CD14-positive monocyte (primary cell): ENCODE data around the gene TRAPPC1. TPM values are rescaled to one million over a fixed set of nuclear protein-coding genes. Genes with fewer than 3 reads are reported as not detected.
A peak's percentile ranks its signal among the peaks of the same experiment; 100 is the strongest.

Source experiments
- DNase-seq, 3 donors: peaks; one replicate each; pipeline ENCODE4 v3.0.0-alpha.2; 2011 to 2022
- H2AFZ ChIP-seq: 2 replicates; pipeline ENCODE4 v1.6.0; 2012; ENCODE audit warnings: mild to moderate bottlenecking, low read depth, low read length, inconsistent platforms; ENCODE audit not compliant: insufficient read depth, poor library complexity, severe bottlenecking
- H3K27ac ChIP-seq, 2 donors: 1 replicate in 1 of 2; 2 replicates in 1 of 2; pipeline ENCODE4 v1.5.1; 2012 to 2013; ENCODE audit warnings: low read length in 2 of 2, control low read depth in 1 of 2, inconsistent platforms in 1 of 2, low read depth in 1 of 2, mild to moderate bottlenecking in 1 of 2
- H3K27me3 ChIP-seq, 2 donors: one replicate each; pipeline versions ENCODE4 v1.6.0 to v1.6.1; 2011 to 2013; ENCODE audit warnings: low read length in 2 of 2; ENCODE audit not compliant: control insufficient read depth in 2 of 2, insufficient read depth in 2 of 2
- H3K36me3 ChIP-seq, 2 donors: replicated peaks in 1 of 2; 1 replicate in 1 of 2; 2 replicates in 1 of 2; pipeline versions ENCODE4 v1.5.1 to v1.6.1; 2012 to 2013; ENCODE audit warnings: low read length in 2 of 2, control low read depth in 1 of 2, inconsistent platforms in 1 of 2, mild to moderate bottlenecking in 1 of 2; ENCODE audit not compliant: insufficient read depth in 2 of 2, control insufficient read depth in 1 of 2
- H3K4me1 ChIP-seq, 2 donors: 1 replicate in 1 of 2; 2 replicates in 1 of 2; pipeline versions ENCODE4 v1.5.1 to v1.6.1; 2012 to 2013; ENCODE audit warnings: low read length in 2 of 2, control low read depth in 1 of 2, inconsistent platforms in 1 of 2, mild to moderate bottlenecking in 1 of 2, moderate library complexity in 1 of 2; ENCODE audit not compliant: insufficient read depth in 2 of 2, control insufficient read depth in 1 of 2
- H3K4me2 ChIP-seq: replicated peaks from 2 replicates; pipeline ENCODE3; 2012; ENCODE audit warnings: low read length, moderate library complexity, mild to moderate bottlenecking; ENCODE audit not compliant: poor library complexity, severe bottlenecking; ENCODE audit errors: extremely low read depth
- H3K4me3 ChIP-seq, 3 experiments: fragments of 200-600 bp in 1 of 3; sonication (generic) in 1 of 3; replicated peaks in 1 of 3; 1 replicate in 2 of 3; 2 replicates in 1 of 3; pipeline ENCODE4 v1.5.1; 2011 to 2013; ENCODE audit warnings: low read length in 3 of 3, mild to moderate bottlenecking in 3 of 3, control low read depth in 2 of 3, low read depth in 2 of 3, inconsistent platforms in 1 of 3, moderate library complexity in 1 of 3
- H3K79me2 ChIP-seq: 2 replicates; pipeline ENCODE4 v1.6.0; 2012; ENCODE audit warnings: mild to moderate bottlenecking, control low read depth, inconsistent platforms, low read length, moderate library complexity; ENCODE audit not compliant: insufficient read depth
- H3K9ac ChIP-seq: 2 replicates; pipeline ENCODE4 v1.6.0; 2017; ENCODE audit warnings: low read length, mild to moderate bottlenecking; ENCODE audit not compliant: insufficient read depth, poor library complexity, severe bottlenecking
- H3K9me3 ChIP-seq, 2 donors: replicated peaks in 1 of 2; 1 replicate in 1 of 2; 2 replicates in 1 of 2; pipeline versions ENCODE4 v1.5.1 to v1.6.1; 2012 to 2013; ENCODE audit warnings: low read length in 2 of 2, control low read depth in 1 of 2; ENCODE audit not compliant: control insufficient read depth in 1 of 2, insufficient read depth in 1 of 2
- H4K20me1 ChIP-seq: 2 replicates; pipeline ENCODE4 v1.6.0; 2012; ENCODE audit warnings: mild to moderate bottlenecking, low read length, control low read depth, moderate library complexity; ENCODE audit not compliant: insufficient read depth
- H3K27ac Mint-ChIP-seq, 7 donors: one replicate each; pipeline ENCODE4 v1.8.0; 2020; ENCODE audit warnings: mild to moderate bottlenecking in 7 of 7, mixed read lengths in 7 of 7, moderate library complexity in 6 of 7, inconsistent platforms in 2 of 7
- H3K27me3 Mint-ChIP-seq, 3 donors: one replicate each; pipeline ENCODE4 v1.8.0; 2021 to 2022; ENCODE audit warnings: low read depth in 3 of 3, mild to moderate bottlenecking in 3 of 3, mixed read lengths in 3 of 3, moderate library complexity in 3 of 3, inconsistent platforms in 1 of 3
- H3K36me3 Mint-ChIP-seq, 2 donors: one replicate each; pipeline ENCODE4 v1.8.0; 2020; ENCODE audit warnings: mixed read lengths in 2 of 2, inconsistent platforms in 1 of 2, mild to moderate bottlenecking in 1 of 2
- H3K4me1 Mint-ChIP-seq: one replicate; pipeline ENCODE4 v1.8.0; 2020; ENCODE audit warnings: mild to moderate bottlenecking, mixed read lengths
- H3K4me3 Mint-ChIP-seq, 2 donors: one replicate each; pipeline ENCODE4 v1.8.0; 2020; ENCODE audit warnings: mild to moderate bottlenecking in 2 of 2, mixed read lengths in 2 of 2, moderate library complexity in 1 of 2
- H3K9me3 Mint-ChIP-seq, 7 donors: one replicate each; pipeline ENCODE4 v1.8.0; 2020 to 2022; ENCODE audit warnings: mixed read lengths in 7 of 7, mild to moderate bottlenecking in 6 of 7, moderate library complexity in 6 of 7, inconsistent platforms in 2 of 7
- CTCF ChIP-seq: fragments of 200-600 bp; IDR thresholded peaks from one replicate; pipeline ENCODE4 v1.8.0; 2022; ENCODE audit warnings: antibody characterized with exemption, mild to moderate bottlenecking
- WGBS: methylation state at CpG from one replicate; pipeline ENCODE4 v1.1.5; 2013; ENCODE audit warnings: missing lambda C conversion rate; ENCODE audit not compliant: insufficient coverage; 5-methylcytosine and 5-hydroxymethylcytosine counted together
- intact Hi-C, 2 donors: fragments of 100-400 bp; cut with micrococcal nuclease; formaldehyde crosslinking; loops; one replicate each; pipeline versions ENCODE4 v1.15.0 to v1.15.1; 2023
- polyA plus RNA-seq, 3 donors: library from polyadenylated mRNA; depleted of rRNA in 1 of 3; unstranded in 2 of 3; stranded (reverse) in 1 of 3; fragments of 300-500 nt in 2 of 3; fragments of >200 nt in 1 of 3; fragmentation: Illumina TruSeq in 2 of 3; gene quantifications; 1 replicate in 2 of 3; 2 replicates in 1 of 3; pipeline ENCODE4 v1.2.3, GENCODE V29; 2012 to 2021

Gene TRAPPC1
- polyA plus RNA-seq, 3 donors: 172 to 266 (median 224) TPM

GRCh38 chr17:7887482-7888183 is 44.1 kb downstream of the TRAPPC1 start:
- H3K9ac ChIP-seq: peak overlapping the region; percentile 73
- H3K36me3 ChIP-seq: peaks cover 14 to 25% of the 10 kb centered on the region in 2 donors
- Mint-ChIP-seq H3K9me3 (no peaks in the 10 kb centered on the region), H3K4me1 (peaks cover 13% of the 10 kb centered on the region), H3K27me3 (peaks cover 0 to 1% (median 1%) of the 10 kb centered on the region in 3 donors), H3K36me3 (peaks cover 19 to 27% of the 10 kb centered on the region in 2 donors), H3K27ac (no peak overlapping the region), H3K4me3 (no peak overlapping the region)
- peak overlapping the region; percentile 97 for H2AFZ ChIP-seq
- H3K4me2 ChIP-seq: peak overlapping the region; percentile 99
- H3K79me2 ChIP-seq: peaks cover 84% of the 10 kb centered on the region
- DNase-seq: peak; percentile 25 to 49 (median 39)
- peaks cover 13% of the 10 kb centered on the region for H4K20me1 ChIP-seq
- no peak for TF ChIP-seq CTCF
- H3K9me3 ChIP-seq: no peaks in the 10 kb centered on the region
- peak overlapping the region; percentile 48 to 98 (median 89) for H3K4me3 ChIP-seq
- H3K4me1 ChIP-seq: peaks cover 60 to 71% of the 10 kb centered on the region in 2 donors
- WGBS: 0% methylated on average over 14 of the region's 35 CpGs
- H3K27me3 ChIP-seq: no peaks in the 10 kb centered on the region
- intact Hi-C loops: no loop called here
- H3K27ac ChIP-seq: peak overlapping the region; percentile 79 to 82

DNA sequence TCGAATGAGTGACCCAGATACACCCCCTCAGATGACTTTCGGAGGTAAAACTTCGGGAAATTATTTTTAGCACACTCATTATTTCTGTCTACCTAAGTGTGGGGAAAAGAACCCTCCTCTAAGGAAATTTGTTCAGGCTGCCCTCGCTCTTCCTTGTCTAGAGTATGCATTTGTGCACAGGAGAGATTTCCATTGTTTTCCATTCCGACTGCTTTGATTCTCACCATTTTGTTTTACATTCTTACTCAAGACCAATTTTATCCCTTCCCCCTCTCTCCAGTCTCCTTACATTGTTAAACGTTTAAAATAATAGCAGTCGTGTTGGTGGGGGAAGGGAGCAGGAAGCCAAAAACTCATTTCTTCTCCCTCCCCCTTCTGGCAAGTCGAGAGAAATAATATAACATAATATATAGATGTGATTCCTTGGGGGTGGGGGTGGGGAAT is 44.7 kb downstream of the TRAPPC1 start:
- H3K4me3 ChIP-seq: peak overlapping the region; percentile 48 to 98 (median 89)
- H2AFZ ChIP-seq: peak overlapping the region; percentile 69
- H3K36me3 ChIP-seq: peaks cover 14 to 24% of the 10 kb centered on the region in 2 donors
- Mint-ChIP-seq H3K27me3 (peaks cover 0 to 1% (median 1%) of the 10 kb centered on the region in 3 donors), H3K4me1 (peaks cover 11% of the 10 kb centered on the region), H3K4me3 (no peak overlapping the region), H3K9me3 (no peaks in the 10 kb centered on the region), H3K27ac (no peak overlapping the region), H3K36me3 (peaks cover 18 to 27% of the 10 kb centered on the region in 2 donors)
- H3K4me1 ChIP-seq: peaks cover 63 to 71% of the 10 kb centered on the region in 2 donors
- H3K9me3 ChIP-seq: no peaks in the 10 kb centered on the region
- peaks cover 13% of the 10 kb centered on the region for H4K20me1 ChIP-seq
- no CpG with 5 or more reads among the region's 8 CpGs for WGBS
- H3K9ac ChIP-seq: peak overlapping the region; percentile 74
- H3K4me2 ChIP-seq: peak overlapping the region; percentile 99
- no peak for DNase-seq
- no peak for TF ChIP-seq CTCF
- no peaks in the 10 kb centered on the region for H3K27me3 ChIP-seq
- H3K79me2 ChIP-seq: peaks cover 88% of the 10 kb centered on the region
- intact Hi-C loops: no loop called here
- peak overlapping the region; percentile 37 to 82 for H3K27ac ChIP-seq
